WTC11 (cell line): Measurements from ENCODE around the gene C6orf132. TPM values are rescaled to one million over a fixed set of nuclear protein-coding genes. Genes with fewer than 3 reads are reported as not detected.

Source experiments
- ATAC-seq: fragments of 200-7000 bp; cut with Tn5 transposase; 2 replicates; pipeline ENCODE4 v1.10.0; 2021; ENCODE audit warnings: mild to moderate bottlenecking, moderate library complexity
- CTCF ChIA-PET: fragments of 300-600 bp; sonication (Branson Sonifier 250); formaldehyde crosslinking; loops from one replicate; lab custom pipeline; 2021; ENCODE audit warnings: antibody characterized with exemption; lab: Charles Lee
- POLR2A ChIA-PET: fragments of 350-600 bp; sonication (Branson Sonifier 250); formaldehyde crosslinking; loops from one replicate; lab custom pipeline; 2021; ENCODE audit warnings: antibody characterized with exemption; lab: Charles Lee
- DNase-seq: peaks from one replicate; pipeline ENCODE4 v3.0.0; 2021; ENCODE audit warnings: low spot score
- H3K27ac Mint-ChIP-seq: 2 replicates; pipeline ENCODE4 v1.8.0; 2021; ENCODE audit warnings: mixed read lengths
- H3K27me3 Mint-ChIP-seq: 2 replicates; pipeline ENCODE4 v1.8.0; 2021; ENCODE audit warnings: low read depth, mild to moderate bottlenecking, moderate library complexity, mixed read lengths
- H3K36me3 Mint-ChIP-seq: 2 replicates; pipeline ENCODE4 v1.8.0; 2021; ENCODE audit warnings: mixed read lengths
- H3K4me1 Mint-ChIP-seq: 2 replicates; pipeline ENCODE4 v1.8.0; 2022; ENCODE audit warnings: mixed read lengths
- H3K4me3 Mint-ChIP-seq: 2 replicates; pipeline ENCODE4 v1.8.0; 2021; ENCODE audit warnings: mild to moderate bottlenecking, moderate library complexity, mixed read lengths
- H3K9me3 Mint-ChIP-seq: 2 replicates; pipeline ENCODE4 v1.8.0; 2021; ENCODE audit warnings: mixed read lengths
- CREM ChIP-seq: sonication (generic); formaldehyde crosslinking; IDR thresholded peaks from 2 replicates; pipeline ENCODE4 v1.8.1; 2022; ENCODE audit warnings: mild to moderate bottlenecking, missing genetic modification reagents, moderate library complexity
- CTCF ChIP-seq: fragments of 200-600 bp; IDR thresholded peaks from 2 replicates; pipeline ENCODE4 v1.8.0; 2022; ENCODE audit warnings: antibody characterized with exemption
- E2F1 ChIP-seq: sonication (generic); formaldehyde crosslinking; IDR thresholded peaks from 2 replicates; pipeline ENCODE4 v1.8.0; 2022; ENCODE audit warnings: mild to moderate bottlenecking, missing genetic modification reagents
- ESRRA ChIP-seq: sonication (generic); formaldehyde crosslinking; IDR thresholded peaks from 2 replicates; pipeline ENCODE4 v1.8.1; 2022; ENCODE audit warnings: mild to moderate bottlenecking, missing genetic modification reagents, borderline replicate concordance
- FOXJ3 ChIP-seq: sonication (generic); formaldehyde crosslinking; IDR thresholded peaks from 2 replicates; pipeline ENCODE4 v1.9.0; 2021; ENCODE audit warnings: missing genetic modification reagents, mild to moderate bottlenecking, borderline replicate concordance
- GTF2I ChIP-seq: fragments of 250-450 bp; sonication (Bioruptor Pico); conservative IDR thresholded peaks from 2 replicates; pipeline ENCODE4 v1.4.0; 2021; ENCODE audit warnings: mild to moderate bottlenecking
- MXD4 ChIP-seq: fragments of 250-450 bp; sonication (Bioruptor Pico); IDR thresholded peaks from 2 replicates; pipeline ENCODE4 v1.8.0; 2021; ENCODE audit warnings: mild to moderate bottlenecking, moderate library complexity, borderline replicate concordance
- PRDM15 ChIP-seq: sonication (generic); formaldehyde crosslinking; IDR thresholded peaks from 2 replicates; pipeline ENCODE4 v1.8.0; 2022; ENCODE audit warnings: missing genetic modification reagents
- SMAD4 ChIP-seq: sonication (generic); formaldehyde crosslinking; IDR thresholded peaks from 2 replicates; pipeline ENCODE4 v1.8.0; 2022; ENCODE audit warnings: mild to moderate bottlenecking, missing genetic modification reagents
- TEAD1 ChIP-seq: sonication (generic); formaldehyde crosslinking; IDR thresholded peaks from 2 replicates; pipeline ENCODE4 v1.8.0; 2022; ENCODE audit warnings: mild to moderate bottlenecking, missing genetic modification reagents
- ZNF219 ChIP-seq: sonication (generic); formaldehyde crosslinking; IDR thresholded peaks from 2 replicates; pipeline ENCODE4 v1.8.0; 2023; ENCODE audit warnings: missing genetic modification reagents, mild to moderate bottlenecking, borderline replicate concordance
- ZNF416 ChIP-seq: fragments of 250-450 bp; sonication (Bioruptor Pico); IDR thresholded peaks from 2 replicates; pipeline ENCODE4 v1.9.0; 2021; ENCODE audit warnings: mild to moderate bottlenecking, inconsistent platforms
- ZNF671 ChIP-seq: fragments of 250-450 bp; sonication (Bioruptor Pico); IDR thresholded peaks from 2 replicates; pipeline ENCODE4 v1.8.0; 2021; ENCODE audit warnings: mild to moderate bottlenecking
- ZSCAN18 ChIP-seq: fragments of 250-450 bp; sonication (Bioruptor Pico); IDR thresholded peaks from 2 replicates; pipeline ENCODE4 v2.1.2; 2022; ENCODE audit warnings: mild to moderate bottlenecking, moderate library complexity
- total RNA-seq: library from RNA; stranded (reverse); gene quantifications from 3 replicates; pipeline ENCODE4 v1.2.3, GENCODE V29; 2021
- TF ChIP-seq, protein P1 (sequence below): sonication (generic); formaldehyde crosslinking; IDR thresholded peaks from 2 replicates; pipeline ENCODE4 v1.8.1; 2023; ENCODE audit warnings: mild to moderate bottlenecking, missing genetic modification reagents
- TF ChIP-seq, protein P2 (sequence below): sonication (generic); formaldehyde crosslinking; conservative IDR thresholded peaks from 2 replicates; pipeline ENCODE4 v1.8.1; 2023; ENCODE audit warnings: mild to moderate bottlenecking, low read depth, missing genetic modification reagents, moderate library complexity
- TF ChIP-seq, protein P3 (sequence below): sonication (generic); formaldehyde crosslinking; IDR thresholded peaks from 2 replicates; pipeline ENCODE4 v1.8.0; 2023; ENCODE audit warnings: missing genetic modification reagents
- TF ChIP-seq, protein P4 (sequence below): fragments of 250-450 bp; sonication (Bioruptor Pico); IDR thresholded peaks from 2 replicates; pipeline ENCODE4 v1.9.0; 2021; ENCODE audit warnings: mild to moderate bottlenecking

C6orf132 gene
- total RNA-seq, 1 experiment from 2014 or later, result 52.6 TPM

- TF ChIP-seq, protein P1, sequence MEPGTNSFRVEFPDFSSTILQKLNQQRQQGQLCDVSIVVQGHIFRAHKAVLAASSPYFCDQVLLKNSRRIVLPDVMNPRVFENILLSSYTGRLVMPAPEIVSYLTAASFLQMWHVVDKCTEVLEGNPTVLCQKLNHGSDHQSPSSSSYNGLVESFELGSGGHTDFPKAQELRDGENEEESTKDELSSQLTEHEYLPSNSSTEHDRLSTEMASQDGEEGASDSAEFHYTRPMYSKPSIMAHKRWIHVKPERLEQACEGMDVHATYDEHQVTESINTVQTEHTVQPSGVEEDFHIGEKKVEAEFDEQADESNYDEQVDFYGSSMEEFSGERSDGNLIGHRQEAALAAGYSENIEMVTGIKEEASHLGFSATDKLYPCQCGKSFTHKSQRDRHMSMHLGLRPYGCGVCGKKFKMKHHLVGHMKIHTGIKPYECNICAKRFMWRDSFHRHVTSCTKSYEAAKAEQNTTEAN (CRISPR knock-in tag), result no peak
- TF ChIP-seq ZSCAN18 (CRISPR knock-in tag), result no peak
- no peak for TF ChIP-seq SMAD4 (CRISPR knock-in tag)
- no peak for TF ChIP-seq FOXJ3
Measured at GRCh38 chr6:42155293-42155692, 12.9 kb upstream of the C6orf132 start (continued).

DNA sequence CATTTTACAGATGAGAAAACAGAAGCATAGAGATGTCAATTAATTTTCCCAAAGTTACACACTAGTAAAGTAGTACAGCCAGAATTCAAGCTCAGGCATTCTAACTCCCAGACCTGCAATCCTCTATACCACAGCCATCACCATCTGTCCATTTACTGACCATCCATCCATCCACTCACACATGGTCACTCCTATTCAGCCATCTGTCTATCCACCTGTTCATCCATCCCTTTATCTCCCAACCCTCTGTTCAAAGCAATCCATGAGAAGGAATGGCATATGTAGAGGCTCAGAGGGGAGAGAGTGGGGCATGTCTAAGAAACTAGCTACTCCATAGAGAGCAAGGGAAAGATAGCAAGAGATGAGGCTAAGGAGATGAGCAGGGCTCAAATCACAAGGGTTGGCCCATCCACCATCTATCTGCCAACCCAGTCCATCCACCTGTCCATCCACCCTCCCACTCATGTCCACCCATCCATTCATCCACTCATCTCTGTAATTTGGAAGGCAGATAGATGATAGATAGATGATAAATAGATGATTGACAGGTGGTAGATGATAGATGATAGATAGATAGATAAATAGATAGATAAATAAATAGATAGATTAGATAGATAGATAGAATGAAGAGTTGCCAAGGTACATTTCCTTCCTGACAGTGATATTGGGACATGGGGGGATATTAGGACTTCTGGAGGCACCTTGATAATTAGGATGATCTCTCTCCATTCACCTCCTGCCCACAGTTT is 12.2 kb upstream of the C6orf132 start:
- Mint-ChIP-seq H3K36me3 (peaks cover under 1% of the 10 kb centered on the region; the same call in 1 of the 2 replicates), H3K9me3 (no peaks in the 10 kb centered on the region), H3K27me3 (peaks cover 31% of the 10 kb centered on the region), H3K27ac (no peak overlapping the region), H3K4me3 (no peak overlapping the region), H3K4me1 (peaks cover 28% of the 10 kb centered on the region)
- ATAC-seq (no peak), DNase-seq (no peak)
- ChIA-PET POLR2A (no interaction called here), CTCF (interaction anchor here (1.1 to 2.4 kb wide), 3 partner anchors 50 to 60 kb away, joined by 3 to 14 read pairs (median 4); no protein-coding TSS in a partner anchor)
- no peak for TF ChIP-seq ZNF219 (CRISPR knock-in tag)
- TF ChIP-seq TEAD1 (CRISPR knock-in tag), result no peak
- TF ChIP-seq, protein P2, sequence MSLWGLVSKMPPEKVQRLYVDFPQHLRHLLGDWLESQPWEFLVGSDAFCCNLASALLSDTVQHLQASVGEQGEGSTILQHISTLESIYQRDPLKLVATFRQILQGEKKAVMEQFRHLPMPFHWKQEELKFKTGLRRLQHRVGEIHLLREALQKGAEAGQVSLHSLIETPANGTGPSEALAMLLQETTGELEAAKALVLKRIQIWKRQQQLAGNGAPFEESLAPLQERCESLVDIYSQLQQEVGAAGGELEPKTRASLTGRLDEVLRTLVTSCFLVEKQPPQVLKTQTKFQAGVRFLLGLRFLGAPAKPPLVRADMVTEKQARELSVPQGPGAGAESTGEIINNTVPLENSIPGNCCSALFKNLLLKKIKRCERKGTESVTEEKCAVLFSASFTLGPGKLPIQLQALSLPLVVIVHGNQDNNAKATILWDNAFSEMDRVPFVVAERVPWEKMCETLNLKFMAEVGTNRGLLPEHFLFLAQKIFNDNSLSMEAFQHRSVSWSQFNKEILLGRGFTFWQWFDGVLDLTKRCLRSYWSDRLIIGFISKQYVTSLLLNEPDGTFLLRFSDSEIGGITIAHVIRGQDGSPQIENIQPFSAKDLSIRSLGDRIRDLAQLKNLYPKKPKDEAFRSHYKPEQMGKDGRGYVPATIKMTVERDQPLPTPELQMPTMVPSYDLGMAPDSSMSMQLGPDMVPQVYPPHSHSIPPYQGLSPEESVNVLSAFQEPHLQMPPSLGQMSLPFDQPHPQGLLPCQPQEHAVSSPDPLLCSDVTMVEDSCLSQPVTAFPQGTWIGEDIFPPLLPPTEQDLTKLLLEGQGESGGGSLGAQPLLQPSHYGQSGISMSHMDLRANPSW, result no peak
- TF ChIP-seq, protein P3, sequence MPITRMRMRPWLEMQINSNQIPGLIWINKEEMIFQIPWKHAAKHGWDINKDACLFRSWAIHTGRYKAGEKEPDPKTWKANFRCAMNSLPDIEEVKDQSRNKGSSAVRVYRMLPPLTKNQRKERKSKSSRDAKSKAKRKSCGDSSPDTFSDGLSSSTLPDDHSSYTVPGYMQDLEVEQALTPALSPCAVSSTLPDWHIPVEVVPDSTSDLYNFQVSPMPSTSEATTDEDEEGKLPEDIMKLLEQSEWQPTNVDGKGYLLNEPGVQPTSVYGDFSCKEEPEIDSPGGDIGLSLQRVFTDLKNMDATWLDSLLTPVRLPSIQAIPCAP (CRISPR knock-in tag), result no peak
- TF ChIP-seq ESRRA, result no peak
- TF ChIP-seq GTF2I (CRISPR knock-in tag), result no peak
- TF ChIP-seq, protein P4, sequence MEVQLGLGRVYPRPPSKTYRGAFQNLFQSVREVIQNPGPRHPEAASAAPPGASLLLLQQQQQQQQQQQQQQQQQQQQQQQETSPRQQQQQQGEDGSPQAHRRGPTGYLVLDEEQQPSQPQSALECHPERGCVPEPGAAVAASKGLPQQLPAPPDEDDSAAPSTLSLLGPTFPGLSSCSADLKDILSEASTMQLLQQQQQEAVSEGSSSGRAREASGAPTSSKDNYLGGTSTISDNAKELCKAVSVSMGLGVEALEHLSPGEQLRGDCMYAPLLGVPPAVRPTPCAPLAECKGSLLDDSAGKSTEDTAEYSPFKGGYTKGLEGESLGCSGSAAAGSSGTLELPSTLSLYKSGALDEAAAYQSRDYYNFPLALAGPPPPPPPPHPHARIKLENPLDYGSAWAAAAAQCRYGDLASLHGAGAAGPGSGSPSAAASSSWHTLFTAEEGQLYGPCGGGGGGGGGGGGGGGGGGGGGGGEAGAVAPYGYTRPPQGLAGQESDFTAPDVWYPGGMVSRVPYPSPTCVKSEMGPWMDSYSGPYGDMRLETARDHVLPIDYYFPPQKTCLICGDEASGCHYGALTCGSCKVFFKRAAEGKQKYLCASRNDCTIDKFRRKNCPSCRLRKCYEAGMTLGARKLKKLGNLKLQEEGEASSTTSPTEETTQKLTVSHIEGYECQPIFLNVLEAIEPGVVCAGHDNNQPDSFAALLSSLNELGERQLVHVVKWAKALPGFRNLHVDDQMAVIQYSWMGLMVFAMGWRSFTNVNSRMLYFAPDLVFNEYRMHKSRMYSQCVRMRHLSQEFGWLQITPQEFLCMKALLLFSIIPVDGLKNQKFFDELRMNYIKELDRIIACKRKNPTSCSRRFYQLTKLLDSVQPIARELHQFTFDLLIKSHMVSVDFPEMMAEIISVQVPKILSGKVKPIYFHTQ (CRISPR knock-in tag), result no peak
- TF ChIP-seq MXD4 (CRISPR knock-in tag), result no peak
- no peak for TF ChIP-seq CREM (CRISPR knock-in tag)
- TF ChIP-seq CTCF, result no peak
- no peak for TF ChIP-seq ZNF671
- TF ChIP-seq E2F1 (CRISPR knock-in tag), result no peak
- TF ChIP-seq ZNF416 (CRISPR knock-in tag), result no peak
- no peak for TF ChIP-seq PRDM15 (CRISPR knock-in tag)
